IPS-20b (cell line): ENCODE results near the gene DHFR2.
"Not testable (repeated sequence)": the region's sequence is repeated elsewhere in the genome, so short reads cannot be mapped to it uniquely, and the experiment has no call there.

Experiments
- H3K27ac ChIP-seq: one replicate; pipeline ENCODE4 v1.5.1; 2013; ENCODE audit warnings: low read length
- H3K27me3 ChIP-seq: 2 replicates; pipeline ENCODE4 v1.6.1; 2013; ENCODE audit warnings: mild to moderate bottlenecking, low read length, inconsistent platforms; ENCODE audit not compliant: insufficient read depth
- H3K36me3 ChIP-seq: 2 replicates; pipeline ENCODE4 v1.6.1; 2013; ENCODE audit warnings: low read depth, mild to moderate bottlenecking, inconsistent platforms, low read length, moderate library complexity; ENCODE audit not compliant: insufficient read depth
- H3K4me1 ChIP-seq: 2 replicates; pipeline ENCODE4 v1.6.1; 2013; ENCODE audit warnings: mild to moderate bottlenecking, control low read depth, inconsistent platforms, low read length, moderate library complexity; ENCODE audit not compliant: insufficient read depth
- H3K4me3 ChIP-seq: 2 replicates; pipeline ENCODE4 v1.5.1; 2013; ENCODE audit warnings: mild to moderate bottlenecking, low read length, inconsistent platforms
- H3K9ac ChIP-seq: 2 replicates; pipeline ENCODE4 v1.6.1; 2013; ENCODE audit warnings: low read depth, mild to moderate bottlenecking, inconsistent platforms, low read length, moderate library complexity
- H3K9me3 ChIP-seq: 2 replicates; pipeline ENCODE4 v1.6.1; 2013; ENCODE audit warnings: mild to moderate bottlenecking, low read depth, low read length, inconsistent platforms; ENCODE audit not compliant: insufficient read depth

The DHFR2 gene

GRCh38 chr3:94064243-94064860, 1.6 kb upstream of the DHFR2 start:
- no peaks in the 10 kb centered on the region for H3K27me3 ChIP-seq
- H3K4me3 ChIP-seq, result no peak overlapping the region
- H3K9ac ChIP-seq, result no peak overlapping the region

GRCh38 chr3:94063496-94064119, 892 bp upstream of the DHFR2 start:
- Histone ChIP-seq H3K9ac (peak overlapping the region; percentile 97), H3K4me3 (peak overlapping the region; percentile 95), H3K36me3 (peaks cover 8% of the 10 kb centered on the region; the same call in 1 of the 2 replicates), H3K9me3 (no peaks in the 10 kb centered on the region), H3K27ac (peak overlapping the region; percentile 84), H3K4me1 (no peaks in the 10 kb centered on the region; the same call in 1 of the 2 replicates), H3K27me3 (no peaks in the 10 kb centered on the region)

More at GRCh38 chr3:94064243-94064860, 1.6 kb upstream of the DHFR2 start:
- H3K4me1 ChIP-seq, result no peaks in the 10 kb centered on the region; the same call in 1 of the 2 replicates
- H3K36me3 ChIP-seq, result peaks cover 8% of the 10 kb centered on the region; the same call in 1 of the 2 replicates
- H3K27ac ChIP-seq, result no peak overlapping the region
- H3K9me3 ChIP-seq, result no peaks in the 10 kb centered on the region

- no peaks in the 10 kb centered on the region for H3K27me3 ChIP-seq
- no peaks in the 10 kb centered on the region; the same call in 1 of the 2 replicates for H3K4me1 ChIP-seq
- no peaks in the 10 kb centered on the region for H3K36me3 ChIP-seq
- no peak overlapping the region for H3K27ac ChIP-seq
- no peak overlapping the region for H3K9ac ChIP-seq
- H3K9me3 ChIP-seq, result no peaks in the 10 kb centered on the region
- H3K4me3 ChIP-seq, result no peak overlapping the region
Observed at GRCh38 chr3:94061297-94061696, 1.4 kb downstream of the DHFR2 start.

- no peak overlapping the region for H3K9ac ChIP-seq
- no peak overlapping the region for H3K27ac ChIP-seq
- H3K9me3 ChIP-seq, result no peaks in the 10 kb centered on the region
Observed at GRCh38 chr3:94050546-94050945, 12.2 kb downstream of the DHFR2 start.

GRCh38 chr3:94049267-94049666, 13.4 kb downstream of the DHFR2 start:
- Histone ChIP-seq H3K27me3 (no peaks in the 10 kb centered on the region), H3K9ac (no peak overlapping the region), H3K27ac (no peak overlapping the region), H3K36me3 (peaks cover 20% of the 10 kb centered on the region), H3K4me1 (no peaks in the 10 kb centered on the region), H3K4me3 (no peak overlapping the region), H3K9me3 (no peaks in the 10 kb centered on the region)

More at GRCh38 chr3:94050546-94050945, 12.2 kb downstream of the DHFR2 start:
- H3K36me3 ChIP-seq, result peaks cover 20% of the 10 kb centered on the region
- no peaks in the 10 kb centered on the region for H3K27me3 ChIP-seq
- no peak overlapping the region for H3K4me3 ChIP-seq
- H3K4me1 ChIP-seq, result no peaks in the 10 kb centered on the region

- Histone ChIP-seq H3K9ac (no peak overlapping the region), H3K4me1 (no peaks in the 10 kb centered on the region), H3K27ac (no peak overlapping the region), H3K9me3 (peaks cover 5% of the 10 kb centered on the region; the same call in 1 of the 2 replicates), H3K36me3 (peaks cover 17% of the 10 kb centered on the region; the same call in 1 of the 2 replicates), H3K27me3 (no peaks in the 10 kb centered on the region), H3K4me3 (no peak overlapping the region)
Observed at GRCh38 chr3:94046533-94046932, 16.2 kb downstream of the DHFR2 start.

GRCh38 chr3:94044100-94044936, 18.4 kb downstream of the DHFR2 start:
- not testable (repeated sequence) for H3K4me3 ChIP-seq, H3K4me1 ChIP-seq, H3K27me3 ChIP-seq, H3K27ac ChIP-seq, H3K9me3 ChIP-seq, H3K9ac ChIP-seq
- peaks cover 20% of the 10 kb centered on the region for H3K36me3 ChIP-seq

- Histone ChIP-seq H3K27ac (no peak overlapping the region), H3K4me1 (no peaks in the 10 kb centered on the region), H3K9me3 (peaks cover 5% of the 10 kb centered on the region; the same call in 1 of the 2 replicates), H3K36me3 (peaks cover 21% of the 10 kb centered on the region), H3K4me3 (no peak overlapping the region), H3K27me3 (no peaks in the 10 kb centered on the region), H3K9ac (no peak overlapping the region)
Observed at GRCh38 chr3:94043285-94043684, 19.4 kb downstream of the DHFR2 start.

- Histone ChIP-seq H3K4me1 (no peaks in the 10 kb centered on the region), H3K27me3 (no peaks in the 10 kb centered on the region), H3K9ac (no peak overlapping the region), H3K4me3 (no peak overlapping the region), H3K9me3 (no peaks in the 10 kb centered on the region; the same call in 1 of the 2 replicates), H3K27ac (no peak overlapping the region), H3K36me3 (peaks cover 18% of the 10 kb centered on the region; the same call in 1 of the 2 replicates)
Observed at GRCh38 chr3:94036909-94037507, 25.7 kb downstream of the DHFR2 start.

- Histone ChIP-seq H3K27me3 (no peaks in the 10 kb centered on the region), H3K27ac (no peak within 1 kb of the TSS), H3K9ac (no peak within 1 kb of the TSS), H3K36me3 (no peaks in the 10 kb centered on the region), H3K4me1 (peaks cover 3% of the 10 kb centered on the region; the same call in 1 of the 2 replicates), H3K9me3 (no peaks in the 10 kb centered on the region), H3K4me3 (no peak within 1 kb of the TSS)
Observed at GRCh38 chr3:94028093-94028837, 34.5 kb downstream of the DHFR2 start, which contains the start of gene STX19. Gene STX19 (minus strand): TSS chr3:94028597. CDS start chr3:94015269, 13,328 bp downstream.

- Histone ChIP-seq H3K27ac (no peak overlapping the region), H3K9me3 (no peaks in the 10 kb centered on the region), H3K4me1 (peaks cover 3% of the 10 kb centered on the region; the same call in 1 of the 2 replicates), H3K36me3 (no peaks in the 10 kb centered on the region), H3K27me3 (no peaks in the 10 kb centered on the region), H3K9ac (no peak overlapping the region), H3K4me3 (no peak overlapping the region)
Observed at GRCh38 chr3:94026623-94027022, 36.1 kb downstream of the DHFR2 start.
